ENCODE measurements around the gene OLIG2. TPM values are rescaled to one million over a fixed set of nuclear protein-coding genes. Genes with fewer than 3 reads are reported as not detected.

Gene OLIG2
- not detected for polyA plus RNA-seq (ENCODE audit: insufficient read length)

DNA sequence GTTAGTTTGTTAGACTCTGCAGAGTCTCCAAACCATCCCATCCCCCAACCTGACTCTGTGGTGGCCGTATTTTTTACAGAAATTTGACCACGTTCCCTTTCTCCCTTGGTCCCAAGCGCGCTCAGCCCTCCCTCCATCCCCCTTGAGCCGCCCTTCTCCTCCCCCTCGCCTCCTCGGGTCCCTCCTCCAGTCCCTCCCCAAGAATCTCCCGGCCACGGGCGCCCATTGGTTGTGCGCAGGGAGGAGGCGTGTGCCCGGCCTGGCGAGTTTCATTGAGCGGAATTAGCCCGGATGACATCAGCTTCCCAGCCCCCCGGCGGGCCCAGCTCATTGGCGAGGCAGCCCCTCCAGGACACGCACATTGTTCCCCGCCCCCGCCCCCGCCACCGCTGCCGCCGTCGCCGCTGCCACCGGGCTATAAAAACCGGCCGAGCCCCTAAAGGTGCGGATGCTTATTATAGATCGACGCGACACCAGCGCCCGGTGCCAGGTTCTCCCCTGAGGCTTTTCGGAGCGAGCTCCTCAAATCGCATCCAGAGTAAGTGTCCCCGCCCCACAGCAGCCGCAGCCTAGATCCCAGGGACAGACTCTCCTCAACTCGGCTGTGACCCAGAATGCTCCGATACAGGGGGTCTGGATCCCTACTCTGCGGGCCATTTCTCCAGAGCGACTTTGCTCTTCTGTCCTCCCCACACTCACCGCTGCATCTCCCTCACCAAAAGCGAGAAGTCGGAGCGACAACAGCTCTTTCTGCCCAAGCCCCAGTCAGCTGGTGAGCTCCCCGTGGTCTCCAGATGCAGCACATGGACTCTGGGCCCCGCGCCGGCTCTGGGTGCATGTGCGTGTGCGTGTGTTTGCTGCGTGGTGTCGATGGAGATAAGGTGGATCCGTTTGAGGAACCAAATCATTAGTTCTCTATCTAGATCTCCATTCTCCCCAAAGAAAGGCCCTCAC is at the start of gene OLIG2:
Gene OLIG2, plus strand, starts transcription at position 447 of the 954 bp plus-strand sequence. CDS start 928 bp downstream, outside the sequence.
- no peak for DNase-seq

DNA sequence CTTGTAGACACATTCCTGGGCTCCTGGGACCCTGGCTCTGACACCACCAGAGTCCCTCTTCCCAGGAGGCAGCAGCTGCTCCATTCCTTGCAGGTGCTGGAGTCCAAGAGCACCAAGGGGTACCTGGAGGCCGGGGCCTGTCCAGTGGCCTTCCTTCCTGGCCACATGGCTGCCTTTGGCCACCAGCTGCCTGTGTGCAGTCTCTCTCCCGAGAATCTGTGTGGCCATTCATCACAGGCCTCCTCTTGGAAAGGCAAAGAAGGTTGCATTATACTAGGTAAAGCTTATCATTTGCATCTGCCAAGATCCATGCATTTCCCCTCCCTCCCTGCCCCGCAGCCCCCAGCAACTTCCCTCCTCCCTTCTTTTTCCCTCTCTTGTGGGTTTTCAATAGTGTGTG is 48.9 kb upstream of the OLIG2 start:
- no peak for DNase-seq

GRCh38 chr21:32977216-32977615 is 48.5 kb upstream of the OLIG2 start:
- no peak for DNase-seq

GRCh38 chr21:32978331-32979270 is 47.1 kb upstream of the OLIG2 start:
- no peak for DNase-seq

DNA sequence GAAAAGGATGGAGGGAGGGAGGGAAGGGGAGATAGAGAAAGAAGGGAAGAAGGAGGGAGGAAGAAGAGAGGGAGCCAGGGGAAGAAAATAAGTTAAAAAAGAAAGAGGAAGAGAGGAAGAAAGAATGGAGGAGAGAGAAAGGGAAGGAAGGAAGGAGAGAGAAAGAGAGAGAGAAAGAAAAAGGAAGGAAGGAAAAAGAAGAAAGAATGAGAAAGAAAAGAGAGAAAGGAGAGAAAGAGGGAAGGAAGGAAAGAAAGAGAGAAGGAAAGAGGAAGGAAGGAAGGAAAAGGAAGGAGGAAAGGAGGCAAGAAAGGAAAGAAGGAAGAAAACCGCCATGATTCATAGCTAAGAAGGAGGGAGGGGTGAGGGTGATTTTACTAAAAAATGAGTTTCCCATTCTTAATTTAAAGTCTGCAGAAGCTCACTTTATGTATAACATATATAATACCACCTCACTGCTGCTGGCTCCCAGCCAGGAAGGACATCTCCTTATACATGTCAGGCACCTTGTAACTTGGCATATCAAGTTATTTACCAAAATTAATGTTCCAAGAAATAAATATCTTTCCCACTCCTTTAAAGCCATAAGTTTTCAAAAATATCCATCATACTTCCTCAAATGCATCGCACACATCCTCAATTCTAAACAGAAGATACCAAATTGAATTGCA is 46.0 kb upstream of the OLIG2 start:
- no peak for DNase-seq

GRCh38 chr21:32981096-32981495 is 44.6 kb upstream of the OLIG2 start:
- DNase-seq: no peak

- no peak for DNase-seq
Observed at GRCh38 chr21:32990666-32991065, 35.1 kb upstream of the OLIG2 start.

GRCh38 chr21:32991361-32991760 is 34.4 kb upstream of the OLIG2 start:
- DNase-seq: no peak

- DNase-seq: no peak
Observed at GRCh38 chr21:32993894-32994293, 31.8 kb upstream of the OLIG2 start.

DNA sequence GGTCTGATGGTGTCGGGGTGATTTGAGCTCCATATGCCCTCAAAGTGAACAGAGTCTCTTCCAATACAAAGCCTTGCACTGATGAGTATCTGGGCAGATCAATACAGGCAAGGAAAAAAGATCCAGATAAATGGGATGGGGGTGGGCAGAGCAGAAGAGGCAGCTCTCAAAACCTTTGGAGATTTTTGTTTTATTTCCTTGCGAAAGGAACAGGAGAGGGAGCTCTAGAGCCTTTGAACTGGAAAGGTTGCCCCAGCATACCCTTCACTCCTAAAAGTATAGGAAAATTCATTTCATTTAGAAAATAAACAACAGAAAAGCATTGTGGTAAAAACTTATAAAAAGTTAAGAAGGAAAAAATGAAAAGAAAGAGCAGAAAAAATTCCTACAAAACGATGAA is 31.4 kb upstream of the OLIG2 start:
- no peak for DNase-seq

DNA sequence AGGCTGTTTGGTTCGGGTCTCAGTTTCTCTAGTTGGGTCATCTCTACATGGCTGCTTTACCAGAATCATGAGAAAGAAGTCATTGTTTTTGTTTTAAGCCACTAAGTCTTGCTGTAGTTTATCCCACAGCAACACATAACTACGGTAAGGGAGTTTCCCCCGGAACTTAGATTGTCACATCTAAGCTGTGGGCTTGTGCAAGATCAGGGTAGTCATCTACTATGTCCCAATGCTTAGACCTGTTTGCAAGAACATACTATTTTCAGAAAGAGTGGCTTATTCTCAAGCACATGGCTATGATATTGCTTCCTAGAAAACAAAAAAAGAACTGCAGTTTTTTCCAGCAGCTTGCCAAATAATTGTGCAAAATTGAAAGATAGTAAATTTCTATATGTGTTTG is 18.0 kb upstream of the OLIG2 start:
- DNase-seq: no peak

DNA sequence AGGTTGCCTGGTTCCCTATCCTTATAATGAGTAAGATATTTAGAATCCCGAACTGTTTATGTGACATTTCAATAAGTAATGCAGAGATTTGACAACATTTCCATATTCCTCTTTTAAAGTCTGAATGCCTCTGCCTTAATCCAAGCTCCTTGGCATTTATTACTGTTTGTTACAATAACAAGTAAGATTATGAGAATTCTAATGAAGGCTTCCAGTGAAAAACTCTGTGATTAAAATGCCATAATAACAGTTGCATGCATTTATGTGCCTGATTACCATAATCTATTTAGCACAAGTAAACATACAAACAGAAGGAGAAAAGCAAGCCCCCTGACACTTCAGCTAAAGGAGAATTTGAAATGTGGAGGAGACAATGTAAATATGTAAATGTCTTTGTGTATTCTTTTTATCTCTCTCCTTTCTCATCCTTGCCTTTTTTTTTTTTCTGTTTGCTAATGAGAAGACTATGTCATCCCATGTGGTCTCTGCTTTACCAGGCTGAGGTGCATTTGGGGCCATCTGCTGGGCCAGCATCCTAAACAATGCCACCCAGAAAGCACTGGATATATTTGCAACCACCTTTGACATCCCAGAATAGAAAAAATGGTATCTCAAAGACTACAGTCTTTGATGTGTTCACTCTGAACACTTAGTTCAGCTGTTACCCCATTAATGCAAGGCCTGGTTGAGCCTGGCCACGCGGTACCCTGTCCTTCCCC is 17.2 kb upstream of the OLIG2 start:
- no peak for DNase-seq

GRCh38 chr21:33010931-33011330 is 14.8 kb upstream of the OLIG2 start:
- DNase-seq: no peak

DNA sequence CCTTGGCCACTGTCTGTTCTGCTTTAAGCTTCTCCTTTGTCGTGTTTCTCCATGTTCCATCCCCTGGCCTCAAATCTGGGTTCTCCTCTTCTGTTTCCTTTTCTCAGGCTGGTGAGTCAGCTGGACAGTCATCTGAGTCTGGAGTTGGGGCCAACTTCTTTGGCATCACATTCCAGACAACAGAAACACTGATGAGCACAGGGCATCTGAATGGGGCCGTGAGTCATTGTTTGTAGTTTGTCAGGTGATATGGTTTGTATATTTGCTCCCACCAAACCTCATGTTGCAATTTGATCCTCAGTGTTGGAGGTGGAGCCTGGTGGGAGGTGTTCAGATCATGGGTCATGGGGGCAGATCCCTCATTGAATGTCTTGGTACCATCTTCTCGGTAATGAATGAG is 14.3 kb upstream of the OLIG2 start:
- DNase-seq: no peak

DNA sequence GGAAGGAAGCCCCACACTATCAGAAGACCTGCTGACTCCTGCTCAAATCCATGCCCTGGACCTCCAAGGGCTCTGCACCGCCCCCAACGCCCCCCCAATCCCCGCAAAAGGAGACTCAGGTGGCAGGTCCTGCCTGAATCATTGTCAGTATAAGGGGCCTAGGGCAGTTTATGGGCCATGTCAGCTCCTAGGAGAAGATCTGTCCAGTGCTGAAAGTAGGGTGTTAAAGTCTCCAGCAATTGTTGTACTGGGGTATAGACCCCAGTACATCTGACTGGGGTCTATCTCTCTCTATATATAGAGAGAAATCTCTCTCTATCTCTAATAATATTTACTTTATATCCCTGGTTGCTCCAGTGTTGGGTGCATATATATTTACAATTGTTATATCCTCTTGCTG is 12.1 kb upstream of the OLIG2 start:
- no peak for DNase-seq

DNA sequence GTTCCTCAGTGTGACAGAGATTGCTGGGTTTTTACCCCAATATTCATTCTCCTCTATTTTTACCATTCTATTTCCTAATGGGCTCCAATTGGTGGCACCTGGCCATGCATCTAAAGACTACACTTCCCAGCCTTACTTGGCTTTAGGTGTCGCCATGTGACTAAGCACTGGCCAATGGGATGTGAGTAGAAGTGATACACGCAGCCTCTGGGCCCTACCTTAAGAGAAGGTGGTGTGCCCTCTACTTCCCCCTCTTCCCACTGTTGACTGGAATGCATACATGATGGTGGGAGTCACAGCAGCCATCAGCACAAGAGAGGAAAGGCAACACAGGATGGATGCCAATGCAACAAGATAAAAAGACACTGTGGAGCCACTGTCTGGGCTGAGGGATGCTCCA is 11.4 kb upstream of the OLIG2 start:
- DNase-seq: no peak

DNA sequence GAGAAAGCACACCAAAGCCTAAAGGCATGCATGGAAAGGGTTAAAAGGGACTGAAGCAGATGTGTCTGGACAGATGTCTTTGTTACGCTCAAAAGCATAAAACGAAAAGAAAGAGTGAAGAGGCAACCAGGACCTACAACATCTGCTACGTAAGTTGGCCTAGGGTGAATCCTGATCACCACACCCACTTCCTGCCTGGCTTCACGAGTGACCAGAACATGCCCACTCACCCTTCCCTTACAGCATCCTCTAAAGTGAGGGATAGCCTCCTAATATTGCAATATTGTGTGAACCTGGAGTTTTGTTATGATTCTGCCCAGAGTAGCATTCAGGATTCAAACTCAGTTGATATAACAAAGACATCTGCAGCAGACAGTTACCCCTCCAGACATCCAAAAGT is 10.6 kb upstream of the OLIG2 start:
- DNase-seq: no peak

- no peak for DNase-seq
Observed at GRCh38 chr21:33015756-33016155, 10.0 kb upstream of the OLIG2 start.

DNA sequence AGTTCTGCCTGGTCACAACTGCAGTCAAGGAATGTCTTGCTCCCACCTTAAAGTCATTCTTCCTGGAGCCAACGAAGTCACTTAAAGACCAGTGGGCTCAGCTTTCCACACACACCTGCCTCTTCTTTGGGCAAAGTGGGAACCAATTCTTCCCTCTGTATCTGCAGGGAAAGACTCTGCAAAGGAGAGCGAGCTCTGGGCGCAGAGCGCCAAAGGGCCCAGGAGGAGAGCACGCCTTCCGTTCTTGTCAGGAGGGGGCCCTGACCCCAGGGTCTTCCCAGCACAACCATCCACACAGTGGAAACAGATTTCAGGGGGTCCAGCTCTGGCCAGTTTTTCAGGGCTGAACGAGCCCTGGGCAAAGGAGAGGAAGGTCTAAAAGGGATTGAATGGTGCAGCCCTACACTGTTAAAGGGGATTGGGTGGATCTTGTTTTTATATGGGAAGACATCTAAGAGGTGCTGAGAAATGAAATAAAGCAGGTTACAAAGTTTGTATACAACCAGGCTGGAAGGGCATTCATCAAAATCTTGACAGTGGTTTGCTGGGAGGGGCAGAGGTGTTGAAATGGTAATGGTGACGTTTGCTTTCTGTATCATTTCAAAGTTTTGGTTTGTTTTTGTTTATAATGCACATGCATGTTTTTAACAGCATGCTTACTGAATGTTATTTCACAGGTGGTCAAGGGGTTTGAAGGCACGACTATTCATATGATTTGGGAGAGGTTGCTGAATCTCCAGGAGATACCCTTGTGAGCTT is 6.8 kb upstream of the OLIG2 start:
- no peak for DNase-seq

GRCh38 chr21:33019516-33019884 is 6.2 kb upstream of the OLIG2 start:
- no peak for DNase-seq

GRCh38 chr21:33019885-33020557 is 5.7 kb upstream of the OLIG2 start:
- DNase-seq: no peak
